Fibroblast of villous mesenchyme (primary cell): ENCODE data around the gene CAMK1D. TPM values are rescaled to one million over a fixed set of nuclear protein-coding genes. Genes with fewer than 3 reads are reported as not detected.
"Not testable (repeated sequence)": the region's sequence is repeated elsewhere in the genome, so short reads cannot be mapped to it uniquely, and the experiment has no call there.

Experiments
- DNase-seq: peaks from one replicate; pipeline ENCODE4 v3.0.0-alpha.2; 2010; ENCODE audit warnings: low read depth
- H3K4me3 ChIP-seq: 2 replicates; pipeline ENCODE4 v1.5.1; 2011; ENCODE audit warnings: low read depth, mild to moderate bottlenecking, low read length
- CTCF ChIP-seq: IDR thresholded peaks from 2 replicates; pipeline ENCODE4 v1.5.1; 2012; ENCODE audit warnings: low read depth, mild to moderate bottlenecking, low read length; ENCODE audit not compliant: insufficient read depth
- total RNA-seq: library from RNA; depleted of rRNA; stranded (reverse); fragments of >200 nt; gene quantifications from 2 replicates; pipeline ENCODE4 v1.2.3, GENCODE V29; 2012

CAMK1D gene
- total RNA-seq, 1 donor, result 1.3 TPM

- DNase-seq, result no peak
- no peak overlapping the region for H3K4me3 ChIP-seq
- TF ChIP-seq CTCF, result no peak
Measured at GRCh38 chr10:12428447-12429135, 79.2 kb downstream of the CAMK1D start.

DNA sequence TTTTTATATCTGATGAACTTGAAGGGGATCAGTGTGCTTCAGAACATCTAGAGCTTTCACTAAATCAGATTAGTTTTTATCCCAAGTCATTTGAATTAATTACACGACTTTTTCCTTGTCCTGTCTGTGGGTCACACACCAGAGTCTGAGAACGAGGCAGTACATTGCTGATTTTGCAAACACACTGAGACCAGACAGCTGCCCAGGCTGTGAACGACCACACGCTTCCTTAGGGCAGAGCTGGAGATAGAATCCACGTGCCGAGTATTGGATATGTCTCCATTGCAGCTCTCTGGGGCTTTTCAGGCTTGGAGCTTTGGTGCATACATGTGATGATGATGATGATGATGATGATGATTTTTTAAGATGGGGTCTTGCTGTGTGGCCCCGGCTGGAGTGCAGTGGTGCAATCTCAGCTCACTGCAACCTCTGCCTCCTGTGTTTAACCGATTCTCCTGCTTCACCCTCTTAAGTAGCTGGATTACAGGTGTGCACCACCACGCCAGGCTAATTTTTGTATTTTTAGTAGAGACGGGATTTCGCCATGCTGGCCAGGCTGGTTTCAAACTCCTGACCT lies 81.1 kb downstream of the CAMK1D start:
- no peak for DNase-seq
- H3K4me3 ChIP-seq, result no peak overlapping the region
- no peak for TF ChIP-seq CTCF

DNA sequence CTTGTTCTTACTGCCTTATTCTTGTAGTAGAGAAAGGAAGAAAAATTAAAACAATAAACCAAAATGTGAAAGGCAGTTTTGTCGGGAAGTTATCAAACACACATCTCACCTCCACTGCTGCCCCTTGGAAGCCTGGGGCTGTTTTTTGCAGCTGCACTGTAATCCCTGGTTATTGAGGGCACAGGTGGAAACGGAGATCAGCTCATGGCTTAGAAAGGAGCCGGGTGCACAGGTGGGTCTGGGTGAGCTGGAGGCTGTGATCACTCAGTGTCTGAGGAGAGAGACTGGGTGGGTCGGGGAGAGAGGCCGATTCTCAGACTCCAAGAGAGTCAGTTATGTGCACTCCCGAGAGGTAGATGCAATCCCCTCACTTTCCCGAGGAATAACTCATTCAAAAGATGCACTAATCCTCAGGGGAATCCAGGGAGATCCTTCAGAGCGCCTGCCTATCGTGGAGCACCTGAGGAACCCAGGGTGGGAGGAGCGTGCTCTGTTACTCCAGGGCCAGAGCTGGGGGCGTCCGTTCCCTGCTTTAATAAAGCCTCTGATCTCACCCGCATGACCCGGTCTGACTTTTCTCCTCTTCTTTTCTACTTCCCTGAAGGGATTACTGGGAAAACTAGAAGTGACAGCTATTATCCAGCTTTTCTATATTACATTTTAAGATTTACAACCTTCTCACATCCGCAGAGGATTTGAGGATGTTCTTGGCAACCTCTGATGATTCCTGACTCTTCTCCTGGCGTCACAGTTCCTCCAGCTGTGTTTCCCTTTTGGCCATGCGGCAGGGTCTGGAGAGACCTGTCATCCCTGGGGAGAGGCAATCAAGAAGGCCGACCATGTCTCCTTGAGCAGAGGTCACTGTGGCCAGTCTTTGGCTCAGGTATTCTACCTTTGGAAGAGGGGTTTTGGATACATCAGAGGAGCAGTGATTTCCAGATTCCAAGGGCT lies 82.1 kb downstream of the CAMK1D start:
- no peak for DNase-seq
- H3K4me3 ChIP-seq, result no peak overlapping the region
- no peak for TF ChIP-seq CTCF

DNA sequence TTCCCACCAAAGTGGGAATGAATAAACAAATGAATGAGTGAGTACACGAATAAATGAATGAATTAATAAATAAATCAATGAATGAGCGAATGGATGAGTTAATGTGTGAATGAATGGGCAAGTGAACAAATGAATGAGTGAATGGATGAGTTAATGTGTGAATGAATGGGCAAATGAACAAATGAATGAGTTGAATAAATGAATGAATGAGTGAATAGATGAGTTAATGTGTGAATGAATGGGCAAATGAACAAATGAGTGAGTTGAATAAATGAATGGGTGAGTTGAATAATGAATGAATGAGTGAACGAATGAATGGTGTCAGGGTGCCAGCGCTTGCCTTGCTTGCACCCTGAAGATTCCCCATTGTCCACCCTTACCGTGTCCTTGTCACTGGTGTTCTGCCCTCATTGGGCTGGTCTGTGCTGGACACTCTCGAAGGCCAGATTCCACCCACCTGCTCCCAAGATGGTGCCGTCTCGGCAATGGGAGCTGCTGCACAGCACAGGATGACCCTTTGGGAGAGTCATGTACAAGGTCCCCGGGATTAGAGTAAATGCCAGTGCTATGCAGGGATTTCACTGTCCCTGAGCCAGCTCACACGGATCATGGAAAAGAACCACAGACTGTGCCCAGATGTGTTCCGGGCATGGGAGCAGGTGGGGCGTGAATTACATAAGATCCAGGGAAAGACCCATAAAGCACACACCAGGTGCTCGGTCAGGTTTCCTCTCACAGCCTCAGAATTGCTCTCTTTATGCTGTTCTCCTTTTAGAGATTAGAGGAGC lies 83.2 kb downstream of the CAMK1D start:
- no peak overlapping the region for H3K4me3 ChIP-seq
- no peak for DNase-seq

GRCh38 chr10:12434277-12434676 lies 84.9 kb downstream of the CAMK1D start:
- no peak for TF ChIP-seq CTCF
- DNase-seq, result no peak
- H3K4me3 ChIP-seq, result no peak overlapping the region

More for the DNA sequence above, 83.2 kb downstream of the CAMK1D start:
- no peak for TF ChIP-seq CTCF

DNA sequence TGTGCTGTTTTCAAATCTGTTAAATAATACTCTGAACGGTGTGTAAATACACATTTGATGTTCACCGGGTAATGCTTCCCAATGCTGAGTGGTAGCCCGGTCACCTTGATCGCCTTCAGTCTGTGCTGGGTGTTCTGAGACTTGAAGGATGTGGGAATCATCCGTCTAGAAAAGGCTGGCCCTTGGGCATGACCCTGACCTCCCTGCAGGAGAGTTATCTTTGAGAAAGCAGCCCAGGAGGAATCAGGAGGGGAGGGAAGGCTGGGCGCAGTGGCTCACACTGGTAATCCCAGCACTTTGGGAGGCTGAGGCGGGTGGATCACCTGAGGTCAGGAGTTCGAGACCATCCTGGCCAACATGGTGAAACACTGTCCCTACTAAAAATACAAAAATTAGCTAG lies 85.3 kb downstream of the CAMK1D start:
- DNase-seq, H3K4me3 ChIP-seq: not testable (repeated sequence)
